Measurements from ENCODE around the gene SIRPB1.
"Not testable (repeated sequence)": the region's sequence is repeated elsewhere in the genome, so short reads cannot be mapped to it uniquely, and the experiment has no call there.

The SIRPB1 gene

DNA sequence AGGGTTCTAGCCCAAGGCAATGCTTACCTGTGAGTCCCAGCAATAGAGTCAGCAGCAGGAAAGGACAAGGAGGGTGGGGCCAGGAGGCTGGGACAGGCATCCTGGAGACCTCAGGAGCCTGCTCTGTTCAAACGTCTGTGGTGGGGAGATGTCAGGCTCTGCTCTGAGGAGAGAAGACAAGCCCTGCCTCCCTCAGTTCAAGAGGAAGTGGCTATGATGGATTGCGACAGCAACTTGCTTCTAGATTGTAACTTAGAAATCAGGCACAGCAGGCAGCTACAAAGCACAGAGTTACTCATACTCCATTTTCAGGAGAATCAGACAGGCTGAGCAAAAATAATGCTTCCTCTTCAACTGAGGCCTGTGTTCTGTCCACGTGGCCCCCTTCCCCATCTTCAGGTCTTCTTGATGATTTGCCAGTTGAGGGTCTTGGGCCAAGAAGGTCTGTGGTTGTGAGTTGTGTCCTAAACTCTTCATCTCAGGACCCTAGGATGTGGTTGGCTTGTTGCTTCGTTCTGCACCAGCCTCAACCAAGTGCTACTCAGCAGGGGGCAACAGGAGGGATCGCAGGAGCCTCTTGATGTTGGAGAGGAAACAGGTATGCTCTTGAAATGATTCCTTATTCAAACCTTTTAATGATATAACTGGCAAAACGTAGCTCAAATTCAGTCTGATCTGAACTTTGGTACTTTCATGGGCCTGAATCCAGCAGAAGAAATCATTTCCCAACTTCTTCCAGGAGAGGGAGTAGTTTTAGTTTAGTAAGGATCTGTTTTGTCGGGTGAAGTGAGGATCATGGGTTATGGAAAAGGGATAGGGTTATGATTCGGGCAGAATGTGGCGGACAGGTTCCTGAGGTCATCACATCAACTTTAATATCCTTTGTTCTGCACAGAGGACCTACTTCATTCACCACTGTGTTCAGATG lies 31.0 kb downstream of the SIRPB1 start:
- no peak for DNase-seq

DNA sequence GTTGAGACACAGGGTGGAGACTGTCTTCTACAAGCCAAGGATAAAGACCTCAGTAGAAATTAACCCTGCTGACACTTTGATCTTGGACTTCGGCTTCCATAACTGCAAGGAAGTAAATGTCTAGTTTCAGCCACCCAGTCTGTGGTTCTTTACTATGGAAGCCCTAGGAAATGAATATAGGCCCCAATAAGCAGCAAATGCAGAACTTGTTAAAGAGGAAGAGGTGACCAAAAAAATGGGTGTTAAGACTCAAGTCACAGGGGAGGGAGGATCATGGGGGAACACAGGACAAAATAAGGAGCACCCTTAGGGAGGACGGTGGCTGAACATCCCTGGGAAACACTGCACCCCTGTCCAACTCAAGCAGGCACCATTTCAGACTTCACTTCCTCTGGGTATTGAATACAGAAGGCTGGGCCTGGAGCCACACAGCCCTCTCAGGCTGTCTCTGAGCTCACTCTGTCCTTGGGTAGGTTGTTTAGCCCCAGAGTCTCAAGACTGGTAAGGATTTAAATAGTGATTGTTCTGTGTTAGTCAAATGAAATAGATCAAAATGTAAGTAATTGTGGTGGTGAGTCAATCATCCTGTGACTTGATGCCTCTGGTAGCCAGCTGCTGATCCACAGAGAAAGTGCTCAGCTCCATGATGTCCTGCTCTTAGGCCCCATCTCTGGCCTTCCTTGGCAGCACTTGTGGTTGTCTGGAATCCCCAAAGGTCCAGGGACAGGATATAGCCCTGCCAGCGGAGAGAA lies 31.9 kb downstream of the SIRPB1 start:
- DNase-seq: no peak

DNA sequence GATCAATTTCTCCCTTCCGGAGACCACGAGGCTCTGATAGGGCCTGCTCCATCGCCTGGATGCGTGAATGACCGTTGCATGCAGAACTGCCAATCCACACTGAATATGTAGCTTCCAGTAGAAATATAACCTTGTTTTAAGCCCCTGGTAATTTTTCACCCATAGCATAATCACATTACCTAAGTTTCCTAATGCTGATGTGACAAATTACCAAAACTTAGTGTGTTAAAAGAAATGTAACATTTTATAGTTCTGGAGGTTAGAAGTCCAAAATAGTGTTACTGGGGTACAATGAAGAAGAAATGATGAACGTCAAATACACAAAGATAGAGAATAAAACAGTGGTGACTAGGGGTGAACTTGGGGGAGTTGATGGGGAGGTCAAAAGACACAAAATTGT lies 40.3 kb downstream of the SIRPB1 start:
- DNase-seq: no peak

DNA sequence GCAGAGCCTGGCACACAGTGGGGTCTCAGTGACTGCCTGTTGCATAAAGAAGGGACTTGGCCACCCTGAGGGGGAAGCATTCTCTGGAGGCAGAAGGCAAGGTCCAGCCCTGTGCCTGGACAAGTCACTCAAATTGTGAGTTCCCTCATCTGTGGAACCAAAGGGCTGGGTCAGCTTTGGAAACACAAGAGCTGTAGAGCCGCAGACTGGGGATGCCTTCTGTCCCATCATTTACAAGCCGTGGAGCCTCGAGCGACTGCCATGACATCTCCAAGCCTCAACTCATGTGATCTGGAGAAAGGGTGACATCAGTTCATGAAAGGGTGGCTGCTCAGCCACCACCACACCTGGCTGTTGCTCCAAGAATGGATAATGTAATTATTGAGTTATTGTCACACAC lies 41.9 kb downstream of the SIRPB1 start:
- no peak for DNase-seq

DNA sequence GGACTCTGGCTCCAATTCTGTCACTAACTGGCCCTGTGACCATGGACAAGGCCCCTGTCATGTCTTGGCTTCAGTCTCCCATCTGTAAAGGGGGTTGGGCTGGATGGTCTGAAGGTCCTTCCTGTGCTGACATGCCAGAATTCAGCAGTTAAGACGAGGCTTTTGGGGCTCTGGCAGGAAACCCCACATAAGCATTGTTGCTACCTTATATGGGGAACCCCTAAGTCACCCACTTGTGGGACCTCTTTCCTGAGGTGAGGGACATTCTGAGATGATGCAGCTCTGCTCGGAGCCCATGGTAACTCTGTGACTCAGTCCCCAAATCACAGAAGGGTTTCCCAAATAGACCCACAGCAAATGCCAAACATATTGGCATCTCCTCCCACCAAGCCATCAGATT lies 42.5 kb downstream of the SIRPB1 start:
- DNase-seq: not testable (repeated sequence)

DNA sequence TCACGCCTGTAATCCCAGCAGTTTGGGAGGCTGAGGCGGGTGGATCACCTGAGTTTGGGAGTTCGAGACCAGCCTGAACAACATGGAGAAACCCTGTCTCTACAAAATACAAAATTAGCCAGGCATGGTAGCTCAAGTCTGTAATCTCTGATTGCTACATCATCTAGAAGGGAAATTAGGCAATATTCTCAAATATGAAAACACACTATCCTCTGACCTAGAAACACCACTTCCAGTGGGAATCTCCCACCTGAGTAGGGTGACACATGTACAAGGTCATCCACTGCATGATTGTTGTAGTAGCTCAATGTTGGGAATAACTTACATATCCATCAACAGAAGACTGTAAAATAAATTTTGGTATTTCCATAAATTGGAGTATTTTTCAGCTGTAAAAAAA lies 43.2 kb downstream of the SIRPB1 start:
- peak; percentile 61 for DNase-seq

DNA sequence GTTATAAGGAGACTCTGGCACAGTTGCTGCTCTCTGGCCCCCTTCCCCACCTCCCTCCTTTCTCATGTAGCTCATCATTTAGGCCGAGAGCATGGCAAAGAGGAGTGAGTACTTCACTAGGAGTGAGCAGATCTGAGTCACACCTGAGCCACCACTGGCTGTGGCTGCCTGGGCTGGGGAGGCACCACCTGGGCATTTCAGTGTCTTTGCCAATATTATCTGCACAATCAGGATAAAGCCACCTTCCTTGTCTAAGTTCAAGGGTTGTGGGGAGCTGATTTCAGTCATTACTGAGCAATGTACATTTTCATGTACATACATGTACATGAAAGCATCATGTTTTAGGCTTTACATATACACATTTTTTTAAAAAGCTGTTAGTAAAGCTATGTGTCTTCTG lies 43.8 kb downstream of the SIRPB1 start:
- not testable (repeated sequence) for DNase-seq

DNA sequence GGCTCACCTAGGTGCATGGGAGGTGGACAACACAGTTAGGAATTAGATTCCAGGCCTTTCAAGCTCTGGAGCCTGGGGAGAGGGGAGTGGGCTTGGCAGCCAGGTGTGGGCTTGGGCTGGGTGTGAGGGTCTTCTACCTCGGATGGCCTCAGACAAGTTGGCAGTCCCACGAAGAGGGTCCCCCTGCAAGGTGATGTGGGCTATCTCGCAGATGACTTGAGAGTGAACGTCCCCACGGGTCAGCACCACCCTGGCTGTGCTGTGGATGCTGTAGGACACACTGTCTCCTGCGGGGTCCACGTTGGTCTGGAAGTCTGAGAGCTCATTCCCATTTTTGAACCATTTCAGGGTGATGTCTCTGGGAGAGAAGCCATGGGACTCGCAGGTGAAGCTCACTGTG lies 48.2 kb downstream of the SIRPB1 start:
- not testable (repeated sequence) for DNase-seq

Data from inflammatory macrophage treated with lipopolysaccharide for 4 hours (primary cell).